ENCODE measurements around the gene CNOT1. TPM values are rescaled to one million over a fixed set of nuclear protein-coding genes. Genes with fewer than 3 reads are reported as not detected.

The CNOT1 gene
- total RNA-seq, 2 experiments from 2014 or later = 164 to 184 TPM

- Histone ChIP-seq H3K27me3 (ENCODE audit: control insufficient read depth in 1 of 2, insufficient read depth in 2 of 2, low read length in 2 of 2) (no peaks in the 10 kb centered on the region), H3K9me3 (ENCODE audit: control insufficient read depth in 1 of 2, insufficient read depth in 1 of 2, low read length in 2 of 2) (no peaks in the 10 kb centered on the region), H3K4me3 (ENCODE audit: low read length) (no peak overlapping the region), H3K4me1 (ENCODE audit: insufficient read depth, low read length) (no peaks in the 10 kb centered on the region), H3K27ac (ENCODE audit: low read depth in 1 of 2, low read length in 2 of 2) (no peak overlapping the region), H3K36me3 (ENCODE audit: insufficient read depth, low read length) (peaks cover 98% of the 10 kb centered on the region)
- Mint-ChIP-seq H3K36me3 (ENCODE audit: low read depth) (peaks cover 96% of the 10 kb centered on the region), H3K27me3 (no peaks in the 10 kb centered on the region), H3K9me3 (no peaks in the 10 kb centered on the region), H3K27ac (no peak overlapping the region), H3K4me1 (ENCODE audit: low read depth) (no peaks in the 10 kb centered on the region), H3K4me3 (no peak overlapping the region)
- CTCF ChIA-PET = no interaction called here
- ATAC-seq (ENCODE audit: poor library complexity) (no peak), DNase-seq (no peak)
- TF ChIP-seq, protein P1, sequence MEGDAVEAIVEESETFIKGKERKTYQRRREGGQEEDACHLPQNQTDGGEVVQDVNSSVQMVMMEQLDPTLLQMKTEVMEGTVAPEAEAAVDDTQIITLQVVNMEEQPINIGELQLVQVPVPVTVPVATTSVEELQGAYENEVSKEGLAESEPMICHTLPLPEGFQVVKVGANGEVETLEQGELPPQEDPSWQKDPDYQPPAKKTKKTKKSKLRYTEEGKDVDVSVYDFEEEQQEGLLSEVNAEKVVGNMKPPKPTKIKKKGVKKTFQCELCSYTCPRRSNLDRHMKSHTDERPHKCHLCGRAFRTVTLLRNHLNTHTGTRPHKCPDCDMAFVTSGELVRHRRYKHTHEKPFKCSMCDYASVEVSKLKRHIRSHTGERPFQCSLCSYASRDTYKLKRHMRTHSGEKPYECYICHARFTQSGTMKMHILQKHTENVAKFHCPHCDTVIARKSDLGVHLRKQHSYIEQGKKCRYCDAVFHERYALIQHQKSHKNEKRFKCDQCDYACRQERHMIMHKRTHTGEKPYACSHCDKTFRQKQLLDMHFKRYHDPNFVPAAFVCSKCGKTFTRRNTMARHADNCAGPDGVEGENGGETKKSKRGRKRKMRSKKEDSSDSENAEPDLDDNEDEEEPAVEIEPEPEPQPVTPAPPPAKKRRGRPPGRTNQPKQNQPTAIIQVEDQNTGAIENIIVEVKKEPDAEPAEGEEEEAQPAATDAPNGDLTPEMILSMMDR (IDR thresholded peaks at IDR 0.05) = no peak
- POLR2A ChIA-PET = interaction anchor here (0.9 kb wide), 1 partner anchor 25 kb away, joined by 3 read pairs; no protein-coding TSS in a partner anchor
- intact Hi-C loops (cut with DNase I, micrococcal nuclease) = no loop called here
These were observed 85.9 kb downstream of the CNOT1 start for GRCh38 chr16:58543685-58544084.

- Mint-ChIP-seq H3K4me3 (no peak overlapping the region), H3K36me3 (ENCODE audit: low read depth) (peaks cover 96% of the 10 kb centered on the region), H3K27me3 (no peaks in the 10 kb centered on the region), H3K27ac (no peak overlapping the region), H3K4me1 (ENCODE audit: low read depth) (no peaks in the 10 kb centered on the region), H3K9me3 (no peaks in the 10 kb centered on the region)
- Histone ChIP-seq H3K36me3 (ENCODE audit: insufficient read depth, low read length) (peaks cover 98% of the 10 kb centered on the region), H3K27me3 (ENCODE audit: control insufficient read depth in 1 of 2, insufficient read depth in 2 of 2, low read length in 2 of 2) (no peaks in the 10 kb centered on the region), H3K4me1 (ENCODE audit: insufficient read depth, low read length) (no peaks in the 10 kb centered on the region), H3K4me3 (ENCODE audit: low read length) (no peak overlapping the region), H3K27ac (ENCODE audit: low read depth in 1 of 2, low read length in 2 of 2) (no peak overlapping the region), H3K9me3 (ENCODE audit: control insufficient read depth in 1 of 2, insufficient read depth in 1 of 2, low read length in 2 of 2) (no peaks in the 10 kb centered on the region)
- intact Hi-C loops (cut with DNase I, micrococcal nuclease) = no loop called here
- CTCF ChIA-PET = no interaction called here
- POLR2A ChIA-PET = no interaction called here
- TF ChIP-seq, protein P1 (IDR thresholded peaks at IDR 0.05) = no peak
- DNase-seq = no peak
- no peak for ATAC-seq (ENCODE audit: poor library complexity)
These were observed 87.3 kb downstream of the CNOT1 start for GRCh38 chr16:58542291-58542690.

GRCh38 chr16:58541711-58542110 lies 87.9 kb downstream of the CNOT1 start:
- H3K9me3 ChIP-seq (ENCODE audit: control insufficient read depth in 1 of 2, insufficient read depth in 1 of 2, low read length in 2 of 2) = no peaks in the 10 kb centered on the region
- no peaks in the 10 kb centered on the region for H3K27me3 Mint-ChIP-seq
- ChIA-PET CTCF (no interaction called here), POLR2A (no interaction called here)
- H3K4me1 ChIP-seq (ENCODE audit: insufficient read depth, low read length) = no peaks in the 10 kb centered on the region
- intact Hi-C loops (cut with DNase I, micrococcal nuclease) = no loop called here
- H3K27me3 ChIP-seq (ENCODE audit: control insufficient read depth in 1 of 2, insufficient read depth in 2 of 2, low read length in 2 of 2) = no peaks in the 10 kb centered on the region
- H3K4me3 Mint-ChIP-seq = no peak overlapping the region
- H3K27ac Mint-ChIP-seq = no peak overlapping the region
- peaks cover 98% of the 10 kb centered on the region for H3K36me3 ChIP-seq (ENCODE audit: insufficient read depth, low read length)
- TF ChIP-seq, protein P1 (IDR thresholded peaks at IDR 0.05) = no peak
- no peaks in the 10 kb centered on the region for H3K4me1 Mint-ChIP-seq (ENCODE audit: low read depth)
- no peaks in the 10 kb centered on the region for H3K9me3 Mint-ChIP-seq
- H3K36me3 Mint-ChIP-seq (ENCODE audit: low read depth) = peaks cover 96% of the 10 kb centered on the region
- ATAC-seq (ENCODE audit: poor library complexity) (no peak), DNase-seq (no peak)
- H3K4me3 ChIP-seq (ENCODE audit: low read length) = no peak overlapping the region
- no peak overlapping the region for H3K27ac ChIP-seq (ENCODE audit: low read depth in 1 of 2, low read length in 2 of 2)

Measured in CD4-positive, alpha-beta T cell (primary cell).